ENCODE results near the gene FMOD. TPM values are rescaled to one million over a fixed set of nuclear protein-coding genes. Genes with fewer than 3 reads are reported as not detected.

FMOD gene
- total RNA-seq, 2 experiments from 2014 or later: 3.2 to 3.3 TPM

DNA sequence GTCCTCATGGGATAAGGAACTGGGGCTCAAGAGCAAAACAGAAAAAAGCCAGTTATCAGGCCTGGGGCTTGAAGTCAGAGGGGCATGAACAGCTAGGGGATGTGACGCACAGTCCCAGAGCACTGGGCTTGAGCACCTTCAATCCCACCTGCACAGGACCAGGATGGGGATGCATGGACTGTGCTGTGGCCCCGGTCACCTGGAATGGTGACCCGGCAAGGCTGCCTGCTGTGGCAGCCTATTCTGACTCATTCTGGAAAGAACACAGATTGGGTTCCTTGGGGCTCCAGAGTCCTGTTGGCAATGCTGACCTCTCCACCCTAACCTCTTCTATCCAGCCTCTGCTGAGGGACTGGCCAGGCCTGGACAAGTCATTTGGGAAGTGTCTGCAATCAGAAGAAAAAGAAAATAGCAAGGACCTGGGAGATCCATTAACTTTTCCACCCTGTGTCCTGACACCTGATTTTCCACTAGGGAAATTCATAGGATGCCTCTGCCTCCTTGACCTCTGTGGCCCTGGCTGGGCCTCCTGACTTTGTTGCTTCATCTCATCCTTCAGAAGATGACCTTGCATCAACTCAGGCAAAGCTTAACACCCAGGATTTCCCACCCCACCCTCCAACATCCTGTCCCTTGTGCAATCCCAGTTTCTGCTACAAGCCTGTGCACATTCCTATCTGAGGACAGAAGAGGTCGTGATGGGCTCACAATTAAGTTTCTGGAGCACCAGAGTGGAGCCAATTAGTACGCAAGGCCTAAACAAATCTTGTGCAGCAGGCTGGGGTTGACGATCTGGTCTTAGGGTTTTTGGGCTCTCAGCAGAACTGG is 17.9 kb upstream of the FMOD start:
- no peak overlapping the region for H3K27ac Mint-ChIP-seq
- no peaks in the 10 kb centered on the region for H3K9me3 Mint-ChIP-seq
- no peak for DNase-seq
- H3K4me3 Mint-ChIP-seq: no peak overlapping the region
- no peaks in the 10 kb centered on the region for H3K4me1 Mint-ChIP-seq
- H3K36me3 Mint-ChIP-seq: no peaks in the 10 kb centered on the region
- H3K27me3 Mint-ChIP-seq: peaks cover 11% of the 10 kb centered on the region

DNA sequence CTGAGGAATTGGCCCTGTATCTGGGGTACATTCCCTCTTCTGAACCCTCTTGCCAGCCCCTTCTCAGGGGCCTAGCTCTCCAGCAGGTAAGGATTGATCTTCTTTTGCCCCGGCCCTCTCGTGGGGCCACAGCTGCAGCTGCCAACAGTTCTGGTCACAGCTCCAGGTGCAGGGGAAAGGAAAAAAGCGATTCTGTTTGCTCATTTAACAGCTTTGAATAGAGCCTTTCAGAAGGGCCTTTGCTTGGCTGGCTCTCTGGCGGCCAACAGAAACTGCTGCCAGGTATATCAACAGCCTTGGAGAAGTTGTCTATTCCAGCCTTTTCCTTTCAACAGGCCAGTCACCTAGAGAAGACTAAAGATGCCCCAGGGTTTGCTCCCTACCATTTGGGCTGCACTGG is 16.1 kb upstream of the FMOD start:
- Mint-ChIP-seq H3K4me1 (no peaks in the 10 kb centered on the region), H3K36me3 (no peaks in the 10 kb centered on the region), H3K4me3 (no peak overlapping the region), H3K27ac (no peak overlapping the region), H3K9me3 (no peaks in the 10 kb centered on the region), H3K27me3 (peaks cover 14% of the 10 kb centered on the region)
- no peak for DNase-seq

DNA sequence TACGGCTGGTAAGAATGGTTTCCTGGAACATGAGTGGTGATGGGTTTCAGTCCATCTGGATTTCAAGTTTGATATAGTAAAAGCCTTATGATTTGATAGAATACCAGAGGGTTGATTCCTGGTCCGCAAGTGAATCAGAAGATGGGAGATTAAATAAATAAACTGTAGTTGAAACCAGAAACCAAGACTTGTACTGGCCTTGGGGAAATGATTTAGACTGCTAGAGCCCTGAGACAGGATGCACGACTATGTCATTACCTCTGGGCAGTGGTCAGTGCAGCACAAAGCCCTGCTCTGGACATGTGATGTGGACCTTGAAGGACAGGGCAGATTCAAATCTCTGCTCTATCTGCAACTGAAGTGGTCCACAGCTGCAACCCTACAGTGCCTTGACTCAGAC is 15.6 kb upstream of the FMOD start:
- Mint-ChIP-seq H3K27me3 (peaks cover 14% of the 10 kb centered on the region), H3K4me1 (no peaks in the 10 kb centered on the region), H3K9me3 (no peaks in the 10 kb centered on the region), H3K4me3 (no peak overlapping the region), H3K36me3 (no peaks in the 10 kb centered on the region), H3K27ac (no peak overlapping the region)
- no peak for DNase-seq

DNA sequence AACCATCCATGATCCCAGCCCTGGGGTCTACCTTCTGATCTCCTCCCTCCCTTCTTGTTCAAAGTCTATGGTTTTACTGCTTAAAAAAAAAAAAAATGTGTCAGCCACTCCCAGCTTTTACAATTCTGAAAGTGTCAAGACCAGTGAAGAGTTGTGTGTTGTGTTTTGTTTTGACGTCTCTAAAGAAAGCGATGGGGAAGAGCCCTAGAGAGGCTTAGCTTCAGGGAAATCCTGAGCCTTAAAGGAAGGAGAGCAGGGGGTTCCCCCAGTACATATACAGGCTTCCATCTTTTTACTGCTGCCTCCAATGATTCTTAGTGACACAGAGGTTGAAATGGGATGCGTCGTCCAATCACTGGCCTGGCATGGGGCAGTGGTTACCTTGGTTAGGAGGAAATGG is 13.9 kb upstream of the FMOD start:
- DNase-seq: no peak
- peaks cover 14% of the 10 kb centered on the region for H3K27me3 Mint-ChIP-seq
- H3K4me3 Mint-ChIP-seq: no peak overlapping the region
- no peaks in the 10 kb centered on the region for H3K9me3 Mint-ChIP-seq
- H3K36me3 Mint-ChIP-seq: no peaks in the 10 kb centered on the region
- no peaks in the 10 kb centered on the region for H3K4me1 Mint-ChIP-seq
- no peak overlapping the region for H3K27ac Mint-ChIP-seq

DNA sequence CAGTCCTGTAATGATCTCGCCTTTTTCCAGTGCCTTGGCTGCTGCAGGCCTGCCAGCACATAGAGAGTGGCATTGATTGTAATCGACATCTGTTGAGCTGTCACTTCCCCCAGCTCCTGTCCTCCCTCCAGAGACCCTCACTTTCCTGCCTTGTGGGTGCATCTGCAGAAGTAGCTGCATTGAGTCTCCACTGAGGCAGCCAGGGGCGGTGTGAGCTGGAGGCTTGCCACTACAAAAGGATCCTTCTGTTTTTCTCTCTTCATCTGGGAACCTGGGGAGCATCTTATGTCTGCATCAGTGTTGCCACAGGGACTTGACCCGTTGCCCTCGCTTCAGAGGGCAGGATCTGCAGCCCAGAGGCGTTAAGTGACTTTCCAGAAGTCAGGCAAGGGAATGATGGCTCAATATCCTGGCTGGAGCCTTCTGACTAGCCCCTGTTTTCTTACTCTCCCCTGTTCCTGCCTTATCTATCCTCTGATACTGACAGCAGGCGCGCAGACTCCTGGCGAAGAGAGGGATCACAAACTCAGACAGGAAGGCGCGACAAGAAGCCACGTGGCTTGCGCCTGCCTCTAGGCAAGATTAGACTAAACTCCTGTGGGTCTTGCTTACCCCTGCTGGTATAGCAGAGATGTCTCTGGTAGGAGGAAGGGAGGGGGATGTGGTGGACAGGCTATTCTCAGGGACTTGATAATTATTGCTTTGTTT is 13.3 kb upstream of the FMOD start:
- Mint-ChIP-seq H3K27me3 (peaks cover 18% of the 10 kb centered on the region), H3K27ac (no peak overlapping the region), H3K4me3 (no peak overlapping the region), H3K9me3 (no peaks in the 10 kb centered on the region), H3K36me3 (no peaks in the 10 kb centered on the region), H3K4me1 (no peaks in the 10 kb centered on the region)
- DNase-seq: no peak

DNA sequence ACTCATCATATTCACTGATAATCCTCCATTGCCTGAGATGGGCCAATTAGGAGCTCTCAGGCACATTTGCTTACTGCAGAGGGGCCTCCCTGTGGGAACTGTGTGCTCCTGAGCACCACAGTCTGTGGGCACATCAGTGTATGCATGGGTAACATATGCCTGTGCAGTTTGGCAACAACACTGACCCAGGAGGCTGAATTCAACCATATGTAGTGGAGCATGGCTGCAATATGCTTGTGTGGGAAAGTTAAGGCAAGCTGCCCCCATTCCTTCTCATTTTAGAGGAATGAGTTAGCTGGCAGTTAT is 11.8 kb upstream of the FMOD start:
- Mint-ChIP-seq H3K9me3 (no peaks in the 10 kb centered on the region), H3K36me3 (no peaks in the 10 kb centered on the region), H3K27me3 (peaks cover 32% of the 10 kb centered on the region), H3K4me1 (no peaks in the 10 kb centered on the region), H3K4me3 (no peak overlapping the region), H3K27ac (no peak overlapping the region)
- no peak for DNase-seq

DNA sequence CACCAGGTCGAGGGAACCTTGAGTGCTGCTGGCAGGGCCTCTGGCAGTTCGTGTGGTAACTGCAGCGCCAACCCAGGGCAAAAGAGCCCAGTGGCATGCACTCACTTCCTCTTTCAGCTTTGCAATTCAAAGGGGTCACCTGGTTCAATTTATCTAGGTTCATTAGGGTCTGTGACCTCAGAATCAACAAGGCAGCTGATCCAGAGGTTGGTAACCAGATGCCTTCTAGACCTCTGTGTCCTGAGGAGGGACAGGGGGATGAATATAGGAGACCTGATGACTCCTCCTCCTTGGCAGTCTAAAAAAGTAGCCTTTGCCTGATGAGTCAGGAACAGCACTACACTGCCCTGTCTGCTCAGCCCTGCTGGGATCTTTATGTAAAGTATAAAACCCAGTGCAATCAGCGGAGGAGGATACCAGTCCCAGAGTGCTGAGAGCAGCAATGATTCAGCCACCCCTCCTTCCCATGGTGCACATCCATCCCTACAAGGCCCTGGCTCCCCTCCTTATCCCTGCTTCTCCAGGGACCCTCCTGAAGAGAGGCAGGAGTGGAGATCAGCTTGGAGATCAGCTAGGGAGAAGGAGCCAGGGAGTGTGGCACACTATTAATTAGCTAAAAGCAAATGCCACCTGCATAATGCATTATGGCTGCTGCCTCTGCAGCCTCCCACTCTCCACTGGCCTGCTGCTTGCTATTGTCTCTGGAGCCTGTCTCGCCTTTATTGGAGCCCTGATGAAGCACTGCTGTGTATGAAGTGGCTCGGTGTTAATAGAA is 11.2 kb upstream of the FMOD start:
- no peak overlapping the region for H3K4me3 Mint-ChIP-seq
- no peaks in the 10 kb centered on the region for H3K4me1 Mint-ChIP-seq
- H3K27me3 Mint-ChIP-seq: peaks cover 32% of the 10 kb centered on the region
- no peaks in the 10 kb centered on the region for H3K36me3 Mint-ChIP-seq
- DNase-seq: no peak
- no peaks in the 10 kb centered on the region for H3K9me3 Mint-ChIP-seq
- H3K27ac Mint-ChIP-seq: no peak overlapping the region

DNA sequence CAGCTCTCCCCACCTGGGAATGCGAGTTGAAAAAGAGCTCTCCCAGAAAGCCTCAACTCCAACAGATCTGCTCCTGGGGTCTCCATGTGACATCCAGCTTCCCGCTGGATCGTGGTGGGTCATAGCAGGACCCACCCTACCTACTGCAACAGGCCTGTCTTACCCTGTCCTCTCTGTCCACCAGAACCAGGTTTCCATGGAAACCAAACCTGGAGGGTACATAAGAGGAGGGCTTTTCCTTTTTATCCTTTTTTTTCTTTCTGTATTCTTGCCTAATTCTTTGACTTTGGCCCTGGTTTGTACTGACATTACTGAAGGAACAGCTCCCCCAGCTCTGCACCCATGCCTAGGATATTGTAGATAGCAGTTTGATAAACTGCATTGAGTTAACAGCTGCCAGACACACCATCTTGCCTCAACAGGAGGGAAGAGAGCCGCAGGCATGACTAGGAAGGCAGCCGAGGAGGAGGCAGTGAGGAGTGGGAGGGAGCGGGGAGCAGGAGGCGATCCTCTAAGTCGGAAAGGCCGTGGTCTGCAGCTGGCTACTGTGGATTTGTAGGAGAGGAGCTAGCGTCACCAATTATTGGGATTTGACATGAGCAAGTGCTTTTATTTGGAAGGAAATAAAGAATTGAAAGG is 9.7 kb upstream of the FMOD start:
- Mint-ChIP-seq H3K27ac (no peak overlapping the region), H3K36me3 (no peaks in the 10 kb centered on the region), H3K4me1 (no peaks in the 10 kb centered on the region), H3K9me3 (no peaks in the 10 kb centered on the region), H3K27me3 (peaks cover 32% of the 10 kb centered on the region), H3K4me3 (no peak overlapping the region)
- DNase-seq: no peak

DNA sequence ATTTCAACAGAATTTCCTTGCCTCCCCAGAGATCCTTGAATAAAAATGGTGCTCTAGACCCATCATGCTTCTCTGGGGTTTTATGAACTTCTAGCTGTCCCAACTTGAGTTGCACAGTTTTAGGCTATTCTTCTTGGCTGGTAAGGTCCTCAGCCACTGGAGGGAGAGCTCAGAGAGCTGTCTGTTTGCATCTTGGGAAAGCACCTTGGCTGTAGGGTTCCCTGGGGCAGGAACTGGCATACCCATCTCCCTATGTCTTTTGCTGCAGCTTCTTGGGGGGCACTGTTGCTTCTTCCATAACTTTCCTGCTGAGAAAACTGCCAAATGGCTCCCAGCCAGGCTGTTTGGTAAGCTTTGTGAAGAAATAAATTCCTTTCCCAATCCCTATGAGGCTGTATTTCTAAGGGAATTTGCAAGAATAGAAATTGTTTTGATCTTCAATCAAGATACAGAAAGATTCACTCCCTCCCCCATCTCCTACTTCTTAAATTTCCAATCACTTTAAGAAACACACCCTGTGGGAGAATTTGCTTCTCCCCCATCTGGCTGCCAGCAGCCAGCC is 8.2 kb upstream of the FMOD start:
- H3K36me3 Mint-ChIP-seq: no peaks in the 10 kb centered on the region
- H3K4me1 Mint-ChIP-seq: no peaks in the 10 kb centered on the region
- peaks cover 22% of the 10 kb centered on the region for H3K27me3 Mint-ChIP-seq
- no peak overlapping the region for H3K27ac Mint-ChIP-seq
- H3K9me3 Mint-ChIP-seq: no peaks in the 10 kb centered on the region
- no peak overlapping the region for H3K4me3 Mint-ChIP-seq
- no peak for DNase-seq

DNA sequence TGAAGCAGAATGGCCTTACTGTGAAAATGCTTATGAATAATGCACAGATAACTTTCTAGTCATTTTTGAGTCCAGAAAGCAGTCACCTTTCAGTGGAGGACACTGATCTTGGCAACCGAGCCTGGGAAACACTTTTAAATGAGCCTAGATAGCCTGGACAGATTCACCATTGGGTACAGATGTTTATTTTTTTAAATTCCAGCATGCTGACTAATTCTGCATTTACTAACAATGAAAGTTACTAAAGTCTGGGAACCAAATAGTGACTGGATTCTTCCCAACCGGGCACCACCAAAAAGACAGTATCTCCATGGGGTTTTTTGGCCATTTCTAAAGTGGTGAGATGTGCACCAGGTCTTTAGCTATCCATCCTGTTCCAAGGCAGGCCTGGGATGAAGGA is 3.3 kb upstream of the FMOD start:
- Mint-ChIP-seq H3K9me3 (no peaks in the 10 kb centered on the region), H3K27ac (no peak overlapping the region), H3K27me3 (peaks cover 28% of the 10 kb centered on the region)

DNA sequence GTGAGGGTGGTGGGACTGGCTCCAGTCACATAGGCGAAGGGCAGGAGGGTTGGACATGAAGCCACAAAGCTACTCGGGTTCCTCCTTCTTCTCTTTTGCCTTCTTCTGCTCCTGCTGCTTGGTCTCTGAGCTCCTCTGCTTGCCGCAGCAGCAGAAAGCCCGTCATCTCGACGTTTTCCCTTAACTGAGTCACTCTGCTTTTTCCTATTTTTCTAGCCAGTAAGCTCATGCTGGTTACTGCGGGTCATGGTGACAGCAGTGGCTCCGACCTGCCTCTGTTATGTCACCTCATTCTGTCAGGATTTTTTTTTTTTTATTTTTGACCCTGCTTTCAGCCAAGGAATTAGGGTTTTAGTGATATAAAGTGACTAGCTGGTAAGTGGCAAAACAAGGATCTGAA is 2.6 kb upstream of the FMOD start:
- H3K4me1 Mint-ChIP-seq: peaks cover 17% of the 10 kb centered on the region

More for the DNA sequence above, 3.3 kb upstream of the FMOD start:
- DNase-seq: no peak
- H3K4me1 Mint-ChIP-seq: peaks cover 17% of the 10 kb centered on the region
- H3K4me3 Mint-ChIP-seq: no peak overlapping the region
- no peaks in the 10 kb centered on the region for H3K36me3 Mint-ChIP-seq

DNA sequence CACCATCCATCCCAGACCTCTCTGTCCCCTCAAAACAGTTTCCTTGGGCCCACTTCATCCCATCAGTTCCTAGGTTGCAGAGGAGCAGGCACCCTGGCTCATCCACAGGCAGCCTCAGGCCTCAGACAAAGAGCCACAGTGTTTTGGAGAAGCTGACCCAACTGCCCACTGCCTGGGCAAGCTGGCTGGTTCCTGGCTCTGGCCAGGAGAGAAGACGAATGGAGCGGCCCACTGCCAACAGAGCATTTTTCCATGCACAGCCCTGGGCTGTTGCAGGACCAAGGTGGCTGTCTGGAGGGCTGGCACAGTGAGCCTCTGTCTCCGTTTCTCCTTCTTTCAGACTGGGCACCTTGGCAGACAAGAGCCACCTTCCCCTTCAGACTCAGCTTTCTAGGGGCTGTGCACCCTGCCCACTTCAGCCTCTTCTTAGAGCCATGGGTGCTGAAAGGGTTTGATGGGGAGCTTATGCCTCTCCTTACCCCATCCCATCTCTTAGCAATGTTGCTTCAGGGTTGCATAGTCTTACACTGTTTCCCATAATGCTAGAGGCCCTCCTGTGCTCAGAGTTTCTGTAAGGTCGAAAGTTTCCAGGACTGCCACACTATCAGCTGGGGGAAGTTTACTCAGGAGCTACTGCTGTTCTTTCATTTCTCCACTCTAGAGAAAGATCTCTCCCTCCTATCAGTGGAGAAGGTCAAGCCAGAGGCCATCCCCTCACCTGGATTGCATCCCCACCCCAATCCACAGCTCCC is 973 bp downstream of the FMOD start:
- Mint-ChIP-seq H3K36me3 (no peaks in the 10 kb centered on the region), H3K9me3 (no peaks in the 10 kb centered on the region), H3K27me3 (peaks cover 19% of the 10 kb centered on the region), H3K4me1 (peaks cover 17% of the 10 kb centered on the region), H3K4me3 (peak overlapping the region; percentile 63), H3K27ac (peak overlapping the region; percentile 42)
- no peak for DNase-seq

More for the DNA sequence above, 2.6 kb upstream of the FMOD start:
- no peak overlapping the region for H3K4me3 Mint-ChIP-seq
- H3K27me3 Mint-ChIP-seq: peaks cover 22% of the 10 kb centered on the region
- no peaks in the 10 kb centered on the region for H3K36me3 Mint-ChIP-seq
- no peaks in the 10 kb centered on the region for H3K9me3 Mint-ChIP-seq
- no peak for DNase-seq
- no peak overlapping the region for H3K27ac Mint-ChIP-seq

DNA sequence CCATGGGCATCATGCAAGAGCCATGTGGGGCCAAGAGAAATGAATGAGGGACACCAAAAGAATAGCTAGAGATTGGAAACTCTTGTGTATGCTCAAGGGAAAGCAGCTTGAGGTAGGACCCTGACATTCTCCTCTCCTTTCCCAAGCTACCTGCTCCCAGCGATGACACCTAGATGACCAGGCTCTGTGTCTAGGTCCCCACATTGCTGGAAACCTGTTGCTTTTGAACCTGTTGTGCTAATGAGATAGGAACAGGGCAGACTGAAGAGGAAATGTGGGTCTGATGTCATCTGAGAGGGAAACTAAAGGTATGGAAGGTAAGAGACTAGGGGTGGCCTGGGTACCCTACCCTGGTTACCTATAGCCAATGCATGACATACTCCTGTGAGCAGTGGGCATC is 1.8 kb downstream of the FMOD start:
- Mint-ChIP-seq H3K4me1 (peaks cover 17% of the 10 kb centered on the region), H3K4me3 (no peak overlapping the region), H3K27me3 (peaks cover 19% of the 10 kb centered on the region), H3K9me3 (no peaks in the 10 kb centered on the region), H3K27ac (no peak overlapping the region), H3K36me3 (no peaks in the 10 kb centered on the region)
- DNase-seq: no peak

DNA sequence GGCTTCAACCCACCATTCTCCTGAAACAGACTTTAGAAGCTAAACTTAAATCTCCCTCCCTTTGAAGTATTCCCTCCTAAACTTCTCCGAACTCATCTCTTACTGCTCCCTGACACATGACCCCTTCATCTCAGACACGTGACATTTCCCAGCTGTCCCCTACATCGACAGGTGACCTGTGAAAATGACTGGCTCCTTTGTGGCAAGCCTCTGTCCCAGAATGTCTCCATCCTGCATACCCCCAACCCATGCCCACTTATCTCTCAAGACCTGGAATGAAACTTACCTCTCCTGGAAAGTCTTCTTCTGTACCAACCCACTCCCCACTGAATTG is 4.2 kb downstream of the FMOD start:
- DNase-seq: no peak
- Mint-ChIP-seq H3K4me1 (peaks cover 20% of the 10 kb centered on the region), H3K4me3 (no peak overlapping the region), H3K27me3 (peaks cover 11% of the 10 kb centered on the region), H3K9me3 (no peaks in the 10 kb centered on the region), H3K36me3 (no peaks in the 10 kb centered on the region), H3K27ac (no peak overlapping the region)

Measured in activated naive CD8-positive, alpha-beta T cell treated with anti-CD3 and anti-CD28 coated beads for 36 hours (primary cell).